ENCODE data around the gene TRHDE.

The TRHDE gene

GRCh38 chr12:72444125-72444524, 172.0 kb downstream of the TRHDE start:
- no peak for DNase-seq (ENCODE audit: low read depth)
- H3K4me3 ChIP-seq (ENCODE audit: low read depth, low read length), result no peak overlapping the region
- no peak for TF ChIP-seq CTCF (conservative IDR thresholded peaks at IDR 0.05; ENCODE audit: low read depth, low read length)

- no peak for TF ChIP-seq CTCF (conservative IDR thresholded peaks at IDR 0.05; ENCODE audit: low read depth, low read length)
- H3K4me3 ChIP-seq (ENCODE audit: low read depth, low read length), result no peak overlapping the region
- no peak for DNase-seq (ENCODE audit: low read depth)
These were observed 172.4 kb downstream of the TRHDE start for GRCh38 chr12:72444566-72444965.

- no peak for TF ChIP-seq CTCF (conservative IDR thresholded peaks at IDR 0.05; ENCODE audit: low read depth, low read length)
- DNase-seq (ENCODE audit: low read depth), result peak; percentile 15
- H3K4me3 ChIP-seq (ENCODE audit: low read depth, low read length), result no peak overlapping the region
These were observed 175.9 kb downstream of the TRHDE start for GRCh38 chr12:72448089-72448488.

GRCh38 chr12:72448805-72449204, 176.6 kb downstream of the TRHDE start:
- DNase-seq (ENCODE audit: low read depth), result no peak
- no peak overlapping the region for H3K4me3 ChIP-seq (ENCODE audit: low read depth, low read length)
- no peak for TF ChIP-seq CTCF (conservative IDR thresholded peaks at IDR 0.05; ENCODE audit: low read depth, low read length)

GRCh38 chr12:72453066-72453465, 180.9 kb downstream of the TRHDE start:
- TF ChIP-seq CTCF (conservative IDR thresholded peaks at IDR 0.05; ENCODE audit: low read depth, low read length), result no peak
- no peak for DNase-seq (ENCODE audit: low read depth)
- H3K4me3 ChIP-seq (ENCODE audit: low read depth, low read length), result no peak overlapping the region

- TF ChIP-seq CTCF (conservative IDR thresholded peaks at IDR 0.05; ENCODE audit: low read depth, low read length), result no peak
- H3K4me3 ChIP-seq (ENCODE audit: low read depth, low read length), result no peak overlapping the region
- no peak for DNase-seq (ENCODE audit: low read depth)
These were observed 181.4 kb downstream of the TRHDE start for GRCh38 chr12:72453550-72453949.

GRCh38 chr12:72464471-72464870, 192.3 kb downstream of the TRHDE start:
- TF ChIP-seq CTCF (conservative IDR thresholded peaks at IDR 0.05; ENCODE audit: low read depth, low read length), result no peak
- DNase-seq (ENCODE audit: low read depth), result no peak
- H3K4me3 ChIP-seq (ENCODE audit: low read depth, low read length), result no peak overlapping the region

Data from choroid plexus epithelial cell (primary cell).